Measurements from ENCODE around the gene BARHL2.

- TF ChIP-seq CTCF (IDR thresholded peaks at IDR 0.05) (no peak), POLR2AphosphoS5 (IDR thresholded peaks at IDR 0.05; ENCODE audit: low read depth, low read length) (no peak), REST (IDR thresholded peaks at IDR 0.05; ENCODE audit: insufficient read depth in 1 of 2, low read depth in 2 of 2, low read length in 1 of 2) (no peak), SIN3A (IDR thresholded peaks at IDR 0.05; ENCODE audit: borderline replicate concordance, insufficient read depth, low read depth, low read length) (no peak)
These were observed 3.2 kb downstream of the BARHL2 start for GRCh38 chr1:90713741-90714509.
